H9 (cell line): Measurements from ENCODE around the gene EPHA10. TPM values are rescaled to one million over a fixed set of nuclear protein-coding genes. Genes with fewer than 3 reads are reported as not detected.

Experiments
- DNase-seq: peaks from one replicate; pipeline ENCODE4 v3.0.0-alpha.2; 2017
- H2AFZ ChIP-seq: one replicate; pipeline ENCODE4 v1.6.1; 2013; ENCODE audit warnings: mild to moderate bottlenecking, low read length, control low read depth, moderate library complexity
- H2AK5ac ChIP-seq: 2 replicates; pipeline ENCODE4 v1.6.1; 2013; ENCODE audit warnings: low read length, control low read depth, mixed read lengths; ENCODE audit not compliant: insufficient read length
- H2BK120ac ChIP-seq: one replicate; pipeline ENCODE4 v1.6.1; 2013; ENCODE audit warnings: low read depth, mild to moderate bottlenecking, low read length, control low read depth, inconsistent platforms; ENCODE audit not compliant: poor library complexity, severe bottlenecking
- H2BK12ac ChIP-seq: 2 replicates; pipeline ENCODE4 v1.6.1; 2013; ENCODE audit warnings: low read length, control low read depth, mixed read lengths, low read depth; ENCODE audit not compliant: insufficient read length
- H2BK15ac ChIP-seq: 2 replicates; pipeline ENCODE4 v1.6.1; 2013; ENCODE audit warnings: low read depth, low read length, control low read depth
- H2BK20ac ChIP-seq: one replicate; pipeline ENCODE4 v1.6.1; 2013; ENCODE audit warnings: low read depth, mild to moderate bottlenecking, low read length, control low read depth, inconsistent platforms; ENCODE audit not compliant: poor library complexity, severe bottlenecking
- H2BK5ac ChIP-seq: 2 replicates; pipeline ENCODE4 v1.6.1; 2013; ENCODE audit warnings: low read length, control low read depth, mixed read lengths; ENCODE audit not compliant: insufficient read length
- H3K14ac ChIP-seq: 2 replicates; pipeline ENCODE4 v1.6.1; 2013; ENCODE audit warnings: low read length, control low read depth; ENCODE audit not compliant: insufficient read depth
- H3K18ac ChIP-seq: 2 replicates; pipeline ENCODE4 v1.6.1; 2013; ENCODE audit warnings: low read depth, mild to moderate bottlenecking, mixed read lengths, low read length, control low read depth; ENCODE audit not compliant: insufficient read length
- H3K23ac ChIP-seq: 2 replicates; pipeline ENCODE4 v1.6.1; 2013; ENCODE audit warnings: low read length, control low read depth, mixed read lengths, low read depth; ENCODE audit not compliant: insufficient read length
- H3K23me2 ChIP-seq: 2 replicates; pipeline ENCODE4 v1.6.1; 2013; ENCODE audit warnings: low read depth, mild to moderate bottlenecking, mixed read lengths, low read length, control low read depth; ENCODE audit not compliant: insufficient read length, poor library complexity, severe bottlenecking
- H3K27ac ChIP-seq: 2 replicates; pipeline ENCODE4 v1.5.1; 2013; ENCODE audit warnings: low read length, control low read depth, mixed read lengths, low read depth; ENCODE audit not compliant: insufficient read length
- H3K27me3 ChIP-seq: 2 replicates; pipeline ENCODE4 v1.6.1; 2013; ENCODE audit warnings: low read length, control low read depth, inconsistent platforms; ENCODE audit not compliant: insufficient read depth
- H3K4ac ChIP-seq: 2 replicates; pipeline ENCODE4 v1.6.1; 2013; ENCODE audit warnings: low read depth, mild to moderate bottlenecking, control low read depth, inconsistent platforms, low read length, moderate library complexity
- H3K4me1 ChIP-seq: 2 replicates; pipeline ENCODE4 v1.6.1; 2013; ENCODE audit warnings: low read length, control low read depth, inconsistent platforms; ENCODE audit not compliant: insufficient read depth
- H3K4me2 ChIP-seq: 2 replicates; pipeline ENCODE4 v1.6.1; 2013; ENCODE audit warnings: low read length, control low read depth, mixed read lengths; ENCODE audit not compliant: insufficient read length, insufficient read depth
- H3K56ac ChIP-seq: 2 replicates; pipeline ENCODE4 v1.6.1; 2013; ENCODE audit warnings: low read depth, mild to moderate bottlenecking, mixed read lengths, low read length, control low read depth; ENCODE audit not compliant: insufficient read length
- H3K79me1 ChIP-seq: 2 replicates; pipeline ENCODE4 v1.6.1; 2013; ENCODE audit warnings: low read depth, mild to moderate bottlenecking, moderate library complexity, low read length, control low read depth, inconsistent platforms; ENCODE audit not compliant: insufficient read depth, poor library complexity, severe bottlenecking
- H3K79me2 ChIP-seq: 2 replicates; pipeline ENCODE4 v1.6.1; 2013; ENCODE audit warnings: low read length, control low read depth, inconsistent platforms; ENCODE audit not compliant: insufficient read depth
- H3K9ac ChIP-seq: 2 replicates; pipeline ENCODE4 v1.6.1; 2013; ENCODE audit warnings: low read length, control low read depth, mixed read lengths; ENCODE audit not compliant: insufficient read length; ENCODE audit errors: extremely low read depth
- H3K9me3 ChIP-seq: one replicate; pipeline ENCODE4 v1.6.1; 2013; ENCODE audit warnings: low read depth, low read length, inconsistent platforms; ENCODE audit not compliant: control insufficient read depth
- H3T11ph ChIP-seq: one replicate; pipeline ENCODE4 v1.6.1; 2013; ENCODE audit warnings: mild to moderate bottlenecking, low read length, control low read depth, inconsistent platforms
- H4K20me1 ChIP-seq: one replicate; pipeline ENCODE4 v1.6.1; 2013; ENCODE audit not compliant: control insufficient read depth, insufficient read length, insufficient read depth
- H4K5ac ChIP-seq: 2 replicates; pipeline ENCODE4 v1.6.1; 2013; ENCODE audit warnings: low read depth, mild to moderate bottlenecking, mixed read lengths, low read length, control low read depth; ENCODE audit not compliant: insufficient read length
- H4K8ac ChIP-seq: replicated peaks from 2 replicates; pipeline ENCODE4 v1.6.1; 2013; ENCODE audit warnings: low read length, control low read depth, mixed read lengths, low read depth; ENCODE audit not compliant: insufficient read length
- H4K91ac ChIP-seq: 2 replicates; pipeline ENCODE4 v1.6.1; 2013; ENCODE audit warnings: low read depth, mild to moderate bottlenecking, moderate library complexity, mixed read lengths, low read length, control low read depth; ENCODE audit not compliant: insufficient read length
- H3K27ac Mint-ChIP-seq, 3 experiments: 2 replicates in 2 of 3; 3 replicates in 1 of 3; pipeline ENCODE4 v1.8.0; 2020 to 2021; ENCODE audit warnings: mixed read lengths in 3 of 3, mild to moderate bottlenecking in 1 of 3, moderate library complexity in 1 of 3
- H3K27me3 Mint-ChIP-seq: 2 replicates; pipeline ENCODE4 v1.8.0; 2021; ENCODE audit warnings: low read depth, mild to moderate bottlenecking, moderate library complexity, mixed read lengths
- H3K36me3 Mint-ChIP-seq, 3 experiments: 2 replicates in 2 of 3; 3 replicates in 1 of 3; pipeline ENCODE4 v1.8.0; 2020 to 2021; ENCODE audit warnings: low read depth in 3 of 3, mixed read lengths in 3 of 3; ENCODE audit not compliant: insufficient read depth in 1 of 3
- H3K4me1 Mint-ChIP-seq, 2 experiments: 2 replicates each; pipeline ENCODE4 v1.8.0; 2020; ENCODE audit warnings: mixed read lengths in 2 of 2
- H3K4me3 Mint-ChIP-seq, 2 experiments: 2 replicates in 1 of 2; 3 replicates in 1 of 2; pipeline ENCODE4 v1.8.0; 2020 to 2021; ENCODE audit warnings: mild to moderate bottlenecking in 2 of 2, mixed read lengths in 2 of 2, moderate library complexity in 1 of 2
- H3K9me3 Mint-ChIP-seq, 2 experiments: 2 replicates in 1 of 2; 3 replicates in 1 of 2; pipeline ENCODE4 v1.8.0; 2020; ENCODE audit warnings: mild to moderate bottlenecking in 2 of 2, mixed read lengths in 2 of 2, moderate library complexity in 1 of 2
- WGBS: extraction: QIAGEN DNeasy Blood & Tissue Kit; methylation state at CpG from one replicate; pipeline ENCODE4 v1.1.7; 2013; ENCODE audit warnings: missing lambda C conversion rate, low lambda C conversion rate, mixed read lengths; ENCODE audit not compliant: insufficient read length; ENCODE audit errors: extremely low coverage; 5-methylcytosine and 5-hydroxymethylcytosine counted together
- total RNA-seq: library from RNA; stranded (reverse); gene quantifications from 2 replicates; pipeline ENCODE4 v1.2.1, GENCODE V29; 2021
- TF ChIP-seq, protein P1 (sequence below): fragments of 200-600 bp; sonication (generic); conservative IDR thresholded peaks from 3 replicates; pipeline ENCODE4 v1.8.0; 2021; ENCODE audit warnings: antibody characterized with exemption, mild to moderate bottlenecking

Gene EPHA10
- total RNA-seq, 1 experiment from 2014 or later, result 0.96 TPM

DNA sequence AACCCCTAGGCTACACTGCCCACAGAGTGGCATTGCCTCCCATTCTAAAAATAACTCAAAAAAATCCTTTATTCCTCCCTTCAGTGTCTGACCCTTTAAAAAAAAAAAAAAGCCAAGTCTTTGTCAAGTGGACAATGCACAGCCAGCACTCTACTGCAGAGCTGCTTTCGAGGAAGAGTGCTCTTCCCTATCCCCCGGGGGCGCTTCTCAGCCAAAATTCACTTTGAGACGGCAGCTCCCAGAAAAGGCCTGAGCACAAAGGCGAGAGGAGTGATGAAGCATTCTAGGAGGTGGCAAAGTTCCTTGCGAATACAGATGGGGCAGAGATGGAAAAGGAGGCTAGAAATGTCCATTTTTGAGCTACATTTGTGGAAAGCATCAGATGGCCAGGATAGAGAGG is 23.3 kb downstream of the EPHA10 start:
- WGBS, result no CpG with 5 or more reads among the region's 6 CpGs
- TF ChIP-seq, protein P1, sequence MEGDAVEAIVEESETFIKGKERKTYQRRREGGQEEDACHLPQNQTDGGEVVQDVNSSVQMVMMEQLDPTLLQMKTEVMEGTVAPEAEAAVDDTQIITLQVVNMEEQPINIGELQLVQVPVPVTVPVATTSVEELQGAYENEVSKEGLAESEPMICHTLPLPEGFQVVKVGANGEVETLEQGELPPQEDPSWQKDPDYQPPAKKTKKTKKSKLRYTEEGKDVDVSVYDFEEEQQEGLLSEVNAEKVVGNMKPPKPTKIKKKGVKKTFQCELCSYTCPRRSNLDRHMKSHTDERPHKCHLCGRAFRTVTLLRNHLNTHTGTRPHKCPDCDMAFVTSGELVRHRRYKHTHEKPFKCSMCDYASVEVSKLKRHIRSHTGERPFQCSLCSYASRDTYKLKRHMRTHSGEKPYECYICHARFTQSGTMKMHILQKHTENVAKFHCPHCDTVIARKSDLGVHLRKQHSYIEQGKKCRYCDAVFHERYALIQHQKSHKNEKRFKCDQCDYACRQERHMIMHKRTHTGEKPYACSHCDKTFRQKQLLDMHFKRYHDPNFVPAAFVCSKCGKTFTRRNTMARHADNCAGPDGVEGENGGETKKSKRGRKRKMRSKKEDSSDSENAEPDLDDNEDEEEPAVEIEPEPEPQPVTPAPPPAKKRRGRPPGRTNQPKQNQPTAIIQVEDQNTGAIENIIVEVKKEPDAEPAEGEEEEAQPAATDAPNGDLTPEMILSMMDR, result no peak
- Histone ChIP-seq H3K18ac (no peak overlapping the region), H2BK20ac (no peak overlapping the region), H3K4ac (no peak overlapping the region), H3K56ac (no peak overlapping the region), H4K20me1 (no peaks in the 10 kb centered on the region), H2BK5ac (no peak overlapping the region), H2BK120ac (no peak overlapping the region), H3K27ac (no peak overlapping the region), H2AFZ (no peak overlapping the region), H3K27me3 (no peaks in the 10 kb centered on the region), H3K23me2 (no peaks in the 10 kb centered on the region), H3K23ac (no peak overlapping the region), H2BK12ac (no peak overlapping the region), H4K91ac (no peak overlapping the region), H3K9me3 (no peaks in the 10 kb centered on the region), H3K79me2 (no peaks in the 10 kb centered on the region), H3K14ac (no peak overlapping the region), H4K5ac (no peak overlapping the region), H3T11ph (no peak overlapping the region), H3K9ac (no peak overlapping the region), H3K4me1 (no peaks in the 10 kb centered on the region), H3K79me1 (no peaks in the 10 kb centered on the region), H4K8ac (no peak overlapping the region), H2AK5ac (no peak overlapping the region), H2BK15ac (no peak overlapping the region), H3K4me2 (no peak overlapping the region)
- peaks cover 0 to 4% of the 10 kb centered on the region in 2 experiments; a peak in 2 of 4 replicates for H3K4me1 Mint-ChIP-seq
- DNase-seq, result no peak
- H3K36me3 Mint-ChIP-seq, result no peaks in the 10 kb centered on the region
- no peak overlapping the region for H3K27ac Mint-ChIP-seq
- H3K9me3 Mint-ChIP-seq, result no peaks in the 10 kb centered on the region; a peak in 1 of 5 replicates
- peaks cover 58% of the 10 kb centered on the region for H3K27me3 Mint-ChIP-seq
- H3K4me3 Mint-ChIP-seq, result no peak overlapping the region
